Endometrial microvascular endothelial cells (primary cell): ENCODE measurements around the gene TNFSF12. TPM values are rescaled to one million over a fixed set of nuclear protein-coding genes. Genes with fewer than 3 reads are reported as not detected.

Experiments used
- in situ Hi-C: cut with HindIII; loops from 2 replicates; pipeline ENCODE4 v1.10.0; 2017; ENCODE audit warnings: low sequenced_read_pairs, low pct_unique_long_range_greater_than_20kb; ENCODE audit errors: inconsistent ontology term
- total RNA-seq: library from RNA; depleted of rRNA; stranded (reverse); fragments of >200 nt; gene quantifications from one replicate; pipeline ENCODE4 v1.2.3, GENCODE V29; 2015; ENCODE audit errors: inconsistent ontology term

The TNFSF12 gene
- total RNA-seq, 1 donor from 2014 or later, result 9.5 TPM

- in situ Hi-C loops, result loop anchor here (25.0 kb wide), 1 partner anchor 99 kb away; no protein-coding TSS in a partner anchor
Observed at GRCh38 chr17:7561028-7561575, 12.2 kb downstream of the TNFSF12 start.

GRCh38 chr17:7561589-7562207, 12.8 kb downstream of the TNFSF12 start, which contains the start of gene SENP3:
Gene SENP3, plus strand, starts transcription at chr17:7561919. Its CDS starts 1,158 bp downstream, at chr17:7563077.
- in situ Hi-C loops, result loop anchor here (25.0 kb wide), 1 partner anchor 99 kb away; no protein-coding TSS in a partner anchor

GRCh38 chr17:7562208-7562605, 13.3 kb downstream of the TNFSF12 start:
- in situ Hi-C loops, result loop anchor here (25.0 kb wide), 1 partner anchor 100 kb away; no protein-coding TSS in a partner anchor

GRCh38 chr17:7563115-7563869, 14.4 kb downstream of the TNFSF12 start:
- in situ Hi-C loops, result loop anchor here (25.0 kb wide), 1 partner anchor 101 kb away; no protein-coding TSS in a partner anchor

- in situ Hi-C loops, result loop anchor here (25.0 kb wide), 1 partner anchor 107 kb away; no protein-coding TSS in a partner anchor
Observed at GRCh38 chr17:7569571-7569970, 20.7 kb downstream of the TNFSF12 start.

GRCh38 chr17:7570351-7570750, 21.5 kb downstream of the TNFSF12 start:
- in situ Hi-C loops, result loop anchor here (25.0 kb wide), 1 partner anchor 108 kb away; no protein-coding TSS in a partner anchor

GRCh38 chr17:7572338-7572587, 23.4 kb downstream of the TNFSF12 start:
- in situ Hi-C loops, result loop anchor here (25.0 kb wide), 1 partner anchor 110 kb away; no protein-coding TSS in a partner anchor

- in situ Hi-C loops, result loop anchor here (25.0 kb wide), 1 partner anchor 110 kb away; no protein-coding TSS in a partner anchor
Observed at GRCh38 chr17:7572588-7573323, 23.9 kb downstream of the TNFSF12 start.

GRCh38 chr17:7573324-7574080, 24.6 kb downstream of the TNFSF12 start:
- in situ Hi-C loops, result loop anchor here (25.0 kb wide), 1 partner anchor 111 kb away; no protein-coding TSS in a partner anchor

- in situ Hi-C loops, result loop anchor here (25.0 kb wide), 1 partner anchor 112 kb away; no protein-coding TSS in a partner anchor
Observed at GRCh38 chr17:7574176-7574953, 25.5 kb downstream of the TNFSF12 start.

- in situ Hi-C loops, result no loop called here
Observed at GRCh38 chr17:7575481-7575883, 26.6 kb downstream of the TNFSF12 start.

- in situ Hi-C loops, result no loop called here
Observed at GRCh38 chr17:7575959-7576358, 27.1 kb downstream of the TNFSF12 start.

- in situ Hi-C loops, result no loop called here
Observed at GRCh38 chr17:7576432-7576937, 27.6 kb downstream of the TNFSF12 start.

- in situ Hi-C loops, result no loop called here
Observed at GRCh38 chr17:7577327-7578199, 28.7 kb downstream of the TNFSF12 start.

- in situ Hi-C loops, result no loop called here
Observed at GRCh38 chr17:7579001-7579833, 30.4 kb downstream of the TNFSF12 start, which contains the start of gene CD68. Gene CD68, plus strand, starts transcription at chr17:7579638. Its CDS starts 40 bp downstream, at chr17:7579678.
